Common myeloid progenitor, CD34-positive (primary cell): ENCODE results near the gene TNFRSF25.

ENCODE experiments used
- CTCF ChIA-PET: fragments of 350-600 bp; sonication (Branson Sonifier 250); formaldehyde crosslinking; loops from one replicate; lab custom pipeline; 2021; ENCODE audit warnings: antibody characterized with exemption; lab: Charles Lee
- POLR2A ChIA-PET: fragments of 350-600 bp; sonication (Branson Sonifier 250); formaldehyde crosslinking; loops from one replicate; lab custom pipeline; 2021; ENCODE audit warnings: antibody characterized with exemption; lab: Charles Lee
- DNase-seq, 3 donors: peaks; one replicate each; pipeline versions ENCODE4 v3.0.0 to v3.0.0-alpha.2; 2013
- H3K27ac ChIP-seq, 2 experiments: 1 replicate in 1 of 2; 2 replicates in 1 of 2; pipeline ENCODE4 v1.7.0; 2013; ENCODE audit warnings: inconsistent platforms in 2 of 2, low read length in 2 of 2, mild to moderate bottlenecking in 2 of 2, low read depth in 1 of 2, moderate library complexity in 1 of 2; ENCODE audit not compliant: severe bottlenecking in 2 of 2, insufficient read depth in 1 of 2, poor library complexity in 1 of 2
- H3K27me3 ChIP-seq, 5 experiments: replicated peaks in 2 of 5; 1 replicate in 3 of 5; 2 replicates in 2 of 5; pipeline versions ENCODE4 v1.6.1 to v1.7.0; 2013; ENCODE audit warnings: low read length in 4 of 5, mild to moderate bottlenecking in 2 of 5, moderate library complexity in 2 of 5, inconsistent platforms in 1 of 5; ENCODE audit not compliant: insufficient read depth in 5 of 5, control insufficient read depth in 4 of 5
- H3K36me3 ChIP-seq, 4 experiments: 1 replicate in 2 of 4; 2 replicates in 2 of 4; pipeline versions ENCODE4 v1.6.1 to v1.7.0; 2013; ENCODE audit warnings: low read length in 3 of 4, control low read depth in 1 of 4, mild to moderate bottlenecking in 1 of 4; ENCODE audit not compliant: control insufficient read depth in 4 of 4, insufficient read depth in 4 of 4
- H3K4me1 ChIP-seq, 4 experiments: 1 replicate in 3 of 4; 2 replicates in 1 of 4; pipeline versions ENCODE4 v1.6.1 to v1.7.1; 2013; ENCODE audit warnings: low read length in 3 of 4, mild to moderate bottlenecking in 3 of 4, control low read depth in 1 of 4, inconsistent platforms in 1 of 4, moderate library complexity in 1 of 4; ENCODE audit not compliant: control insufficient read depth in 4 of 4, insufficient read depth in 4 of 4; ENCODE audit errors: control extremely low read depth in 1 of 4
- H3K4me3 ChIP-seq, 7 experiments: 1 replicate in 4 of 7; 2 replicates in 3 of 7; pipeline versions ENCODE4 v1.5.1 to v1.7.0; 2013; ENCODE audit warnings: mild to moderate bottlenecking in 7 of 7, low read length in 6 of 7, moderate library complexity in 6 of 7, inconsistent platforms in 2 of 7, low read depth in 2 of 7, control low read depth in 1 of 7; ENCODE audit not compliant: insufficient read depth in 4 of 7, control insufficient read depth in 1 of 7; ENCODE audit errors: extremely low read depth in 1 of 7
- H3K9me3 ChIP-seq, 5 experiments: 1 replicate in 4 of 5; 2 replicates in 1 of 5; pipeline versions ENCODE4 v1.6.1 to v1.7.1; 2013; ENCODE audit warnings: low read length in 4 of 5, mild to moderate bottlenecking in 2 of 5, inconsistent platforms in 1 of 5, low read depth in 1 of 5, moderate library complexity in 1 of 5; ENCODE audit not compliant: control insufficient read depth in 4 of 5, insufficient read depth in 2 of 5; ENCODE audit errors: control extremely low read depth in 1 of 5
- WGBS: methylation state at CpG from one replicate; pipeline ENCODE4 v1.1.5; 2013; ENCODE audit not compliant: insufficient coverage; 5-methylcytosine and 5-hydroxymethylcytosine counted together

TNFRSF25 gene

DNA sequence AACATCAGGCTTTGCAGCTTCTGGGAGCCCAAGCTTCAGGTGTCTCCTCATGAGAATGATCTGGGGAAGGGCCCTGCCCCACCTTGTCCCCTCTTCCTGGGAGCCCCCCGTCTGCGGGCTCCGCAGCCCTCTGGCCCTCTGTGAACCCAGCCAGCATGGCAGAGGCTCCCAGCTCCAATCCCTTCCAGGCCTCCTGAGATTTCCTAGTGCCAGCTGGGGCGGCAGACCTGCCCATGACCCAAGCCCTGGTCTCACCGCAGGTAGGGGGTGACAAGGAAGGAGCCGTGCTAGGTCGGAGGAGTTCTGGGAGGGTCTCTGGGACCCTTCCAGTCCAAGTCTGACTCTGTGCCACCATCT is 17.8 kb upstream of the TNFRSF25 start:
- H3K9me3 ChIP-seq: no peaks in the 10 kb centered on the region
- DNase-seq: no peak
- H3K27ac ChIP-seq: no peak overlapping the region
- 100% methylated on average over 2 of the region's 7 CpGs for WGBS
- no peak overlapping the region for H3K4me3 ChIP-seq
- ChIA-PET POLR2A (no interaction called here), CTCF (interaction anchor here (0.9 to 1.5 kb wide), 3 partner anchors 12 to 40 kb away, joined by 3 to 4 read pairs (median 4); no protein-coding TSS in a partner anchor)
- H3K4me1 ChIP-seq: peaks cover 0 to 18% (median 10%) of the 10 kb centered on the region in 4 experiments
- no peaks in the 10 kb centered on the region for H3K36me3 ChIP-seq
- peaks cover 0 to 56% (median 20%) of the 10 kb centered on the region in 5 experiments for H3K27me3 ChIP-seq

DNA sequence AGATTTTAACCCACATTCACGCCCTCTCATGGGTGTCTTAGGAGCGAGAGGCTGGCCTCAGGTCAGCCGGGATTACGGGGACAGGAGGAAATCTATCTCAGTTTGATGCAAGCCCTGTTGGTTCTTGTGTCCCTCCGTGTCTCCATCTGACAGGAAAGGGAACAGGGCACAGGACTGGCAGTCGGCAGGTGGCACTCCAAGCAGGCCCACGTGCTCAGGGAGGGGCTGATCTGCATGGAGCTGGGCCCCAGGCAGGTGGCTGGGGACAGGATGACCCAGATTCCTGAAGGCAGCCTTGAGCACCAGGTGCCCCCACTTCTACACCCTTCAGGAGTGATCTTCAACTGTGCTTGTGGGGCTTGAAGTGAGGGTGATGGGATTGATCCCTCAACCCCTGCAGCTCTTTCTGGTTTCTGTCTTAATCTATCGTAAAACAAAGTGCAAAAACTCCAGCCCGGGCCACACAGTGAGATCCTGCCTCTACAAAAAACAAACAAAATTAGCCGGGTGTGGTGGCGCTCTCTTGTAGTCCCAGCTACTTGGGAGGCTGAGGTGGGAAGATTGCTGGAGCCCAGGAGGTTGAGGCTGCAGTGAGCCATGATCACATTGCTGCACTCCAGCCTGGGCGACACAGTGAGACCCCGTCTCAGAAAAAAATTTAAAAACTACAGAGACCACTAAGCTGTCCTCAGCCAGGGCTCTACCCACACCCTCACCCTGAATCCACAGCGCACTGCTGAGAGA is 17.2 kb upstream of the TNFRSF25 start:
- CTCF ChIA-PET: interaction anchor here (0.9 to 1.5 kb wide), 3 partner anchors 13 to 40 kb away, joined by 3 to 4 read pairs (median 4); no protein-coding TSS in a partner anchor
- Histone ChIP-seq H3K9me3 (no peaks in the 10 kb centered on the region), H3K27me3 (peaks cover 0 to 56% (median 20%) of the 10 kb centered on the region in 5 experiments), H3K4me3 (no peak overlapping the region), H3K4me1 (peaks cover 0 to 18% (median 10%) of the 10 kb centered on the region in 4 experiments), H3K27ac (no peak overlapping the region), H3K36me3 (no peaks in the 10 kb centered on the region)
- POLR2A ChIA-PET: no interaction called here
- 83% methylated on average over 12 of the region's 14 CpGs for WGBS
- DNase-seq: no peak

DNA sequence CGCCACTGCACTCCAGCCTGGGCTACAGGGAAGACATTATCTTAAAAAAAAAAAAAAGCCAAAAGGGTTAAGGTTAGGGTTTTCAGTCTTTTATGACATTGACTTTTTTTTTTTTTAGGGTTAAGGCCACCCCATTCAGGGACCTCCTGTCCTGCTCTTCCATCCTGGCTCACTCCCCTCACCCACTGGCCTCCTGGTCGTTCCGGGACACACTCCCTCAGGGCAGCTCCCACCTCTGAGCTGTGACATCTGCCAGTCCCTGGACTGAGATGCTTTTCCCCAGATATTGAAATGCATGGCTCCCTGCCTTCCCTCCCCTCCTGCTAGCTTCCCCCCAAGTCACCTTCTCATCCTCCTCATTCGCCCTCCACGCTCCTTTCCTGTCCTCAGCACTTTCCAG is 15.8 kb upstream of the TNFRSF25 start:
- peaks cover 0 to 50% (median 17%) of the 10 kb centered on the region in 5 experiments for H3K27me3 ChIP-seq
- WGBS: 100% methylated on average over 5 of the region's 5 CpGs
- DNase-seq: no peak
- no peaks in the 10 kb centered on the region for H3K9me3 ChIP-seq
- POLR2A ChIA-PET: no interaction called here
- no peak overlapping the region for H3K4me3 ChIP-seq
- H3K27ac ChIP-seq: no peak overlapping the region
- H3K4me1 ChIP-seq: peaks cover 0 to 18% (median 10%) of the 10 kb centered on the region in 4 experiments
- H3K36me3 ChIP-seq: no peaks in the 10 kb centered on the region
- CTCF ChIA-PET: interaction anchor here (0.7 kb wide), 1 partner anchor 36 kb away, joined by 3 read pairs; no protein-coding TSS in a partner anchor

DNA sequence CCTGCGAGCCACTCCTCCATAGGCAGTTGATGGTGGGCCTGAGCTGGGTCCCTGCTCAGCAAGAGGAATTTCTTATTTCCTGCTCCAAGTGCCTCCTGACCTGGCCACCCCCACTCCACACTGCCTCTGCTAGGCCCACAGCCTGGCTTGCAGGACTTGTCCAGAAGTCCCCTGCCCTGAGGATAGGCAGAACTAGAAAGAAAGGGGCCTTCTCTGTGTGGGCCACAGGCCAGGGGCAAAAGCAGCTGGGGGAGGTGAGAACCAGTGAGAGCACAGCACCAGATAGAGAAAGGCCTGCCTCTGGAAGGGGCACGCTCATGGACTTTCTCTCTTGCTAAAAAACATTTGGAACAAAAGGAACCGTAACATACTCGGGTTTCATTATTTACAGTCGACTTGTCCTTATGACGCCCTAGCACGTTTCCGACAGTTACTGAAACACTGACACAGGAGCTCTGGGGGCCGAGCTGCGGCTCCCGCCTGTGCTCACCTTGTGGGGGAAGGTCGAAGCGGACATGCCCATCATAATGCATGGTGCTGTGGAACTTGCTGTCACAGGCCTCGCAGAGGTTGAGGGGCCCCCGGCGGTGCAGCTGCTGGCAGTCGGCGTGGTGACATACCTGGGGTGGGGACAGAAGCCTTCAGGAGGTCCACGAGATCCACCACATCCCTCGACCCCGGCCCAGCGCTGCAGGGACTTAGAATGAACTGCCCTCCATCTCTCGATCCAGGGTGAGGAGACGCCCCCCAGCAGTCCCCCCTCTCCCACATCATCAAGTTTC is 11.3 kb upstream of the TNFRSF25 start:
- Histone ChIP-seq H3K27me3 (peaks cover 0 to 11% (median 3%) of the 10 kb centered on the region in 5 experiments), H3K4me3 (no peak overlapping the region), H3K36me3 (no peaks in the 10 kb centered on the region), H3K9me3 (no peaks in the 10 kb centered on the region), H3K27ac (no peak overlapping the region), H3K4me1 (no peaks in the 10 kb centered on the region)
- WGBS: 95% methylated on average over 18 of the region's 24 CpGs
- CTCF ChIA-PET: interaction anchor here (0.6 to 4.6 kb wide), 9 partner anchors 9 to 230 kb away, joined by 3 to 20 read pairs (median 3); partner anchors contain the start of gene PLEKHG5
- POLR2A ChIA-PET: no interaction called here
- no peak for DNase-seq

DNA sequence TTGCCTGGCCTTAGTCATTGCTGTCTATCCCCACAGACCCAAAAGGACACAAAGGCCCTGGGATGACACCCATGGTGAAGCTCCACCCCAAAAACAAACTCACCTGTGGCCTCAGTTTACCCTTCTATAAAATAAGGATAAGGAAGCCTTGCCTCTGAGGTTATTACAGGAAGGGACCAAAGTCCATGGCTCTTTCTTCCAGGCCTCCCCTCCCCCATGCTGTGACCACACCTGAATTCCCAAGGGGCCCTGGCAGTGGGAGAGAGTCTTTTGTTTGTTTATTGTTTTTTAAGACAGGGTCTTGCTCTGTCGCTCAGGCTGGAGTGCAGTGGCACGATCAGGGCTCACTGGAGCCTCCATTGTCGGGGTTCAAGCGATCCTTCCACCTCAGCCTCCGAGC is 10.5 kb upstream of the TNFRSF25 start:
- H3K27ac ChIP-seq: no peak overlapping the region
- POLR2A ChIA-PET: no interaction called here
- H3K4me1 ChIP-seq: no peaks in the 10 kb centered on the region
- CTCF ChIA-PET: interaction anchor here (0.6 to 1.6 kb wide), 6 partner anchors 10 to 229 kb away, joined by 3 to 4 read pairs (median 3); no protein-coding TSS in a partner anchor
- H3K36me3 ChIP-seq: no peaks in the 10 kb centered on the region
- no peak overlapping the region for H3K4me3 ChIP-seq
- peaks cover 0 to 6% (median 0%) of the 10 kb centered on the region in 5 experiments for H3K27me3 ChIP-seq
- no peaks in the 10 kb centered on the region for H3K9me3 ChIP-seq
- WGBS: 100% methylated on average over 5 of the region's 5 CpGs
- no peak for DNase-seq

DNA sequence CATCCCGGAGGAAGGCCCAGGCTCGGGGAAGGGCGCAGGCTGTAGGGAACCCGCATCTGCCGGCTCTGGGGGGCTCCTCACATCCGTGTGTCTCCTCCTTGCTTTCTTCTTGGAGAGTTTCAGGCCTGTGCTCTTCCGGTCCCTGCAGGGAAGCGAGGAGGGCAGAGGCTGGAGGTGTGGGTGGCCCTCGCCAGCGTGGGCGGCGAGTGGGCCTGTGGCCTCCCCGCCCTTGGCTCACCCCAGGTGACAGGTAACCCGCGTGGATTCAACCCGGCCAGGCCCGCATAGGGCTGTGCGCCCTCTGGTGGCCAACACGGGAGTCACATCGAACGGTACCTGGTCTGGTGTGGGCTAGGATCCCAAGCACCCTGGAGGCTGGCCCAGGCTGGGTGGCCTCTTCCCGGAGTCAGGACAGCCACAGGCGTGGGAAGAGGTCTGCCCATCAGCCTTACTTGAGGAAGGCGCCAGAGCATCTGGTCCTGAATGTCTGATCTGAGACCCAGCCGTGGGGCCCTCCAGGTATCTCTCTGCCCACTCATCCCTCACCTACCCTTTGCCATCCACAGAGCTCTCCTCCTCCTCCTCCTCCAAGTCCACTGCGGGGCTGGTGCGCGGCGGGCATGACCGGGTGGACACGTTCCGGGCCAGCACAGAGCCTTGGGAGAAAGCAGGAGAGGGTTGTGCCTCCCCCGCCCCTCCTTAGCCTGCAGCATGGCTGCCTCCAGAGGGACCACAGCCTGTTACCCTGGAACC is 9.6 kb upstream of the TNFRSF25 start:
- H3K36me3 ChIP-seq: no peaks in the 10 kb centered on the region
- ChIA-PET CTCF (interaction anchor here (0.9 to 1.6 kb wide), 2 partner anchors 11 to 61 kb away, joined by 3 read pairs; no protein-coding TSS in a partner anchor), POLR2A (no interaction called here)
- peak; percentile 40 to 51 (median 43) for DNase-seq
- no peak overlapping the region for H3K27ac ChIP-seq
- H3K4me1 ChIP-seq: no peaks in the 10 kb centered on the region
- WGBS: 33% methylated on average over 28 of the region's 33 CpGs
- H3K27me3 ChIP-seq: peaks cover 0 to 4% (median 0%) of the 10 kb centered on the region in 5 experiments
- H3K4me3 ChIP-seq: no peak overlapping the region
- H3K9me3 ChIP-seq: no peaks in the 10 kb centered on the region
